Mucosa of descending colon (tissue), 3 donors: ENCODE measurements around the gene DNA2. TPM values are rescaled to one million over a fixed set of nuclear protein-coding genes. Genes with fewer than 3 reads are reported as not detected.
"Not testable (repeated sequence)": the region's sequence is repeated elsewhere in the genome, so short reads cannot be mapped to it uniquely, and the experiment has no call there.

ENCODE experiments used
- ATAC-seq: fragments of 200-7000 bp; cut with Tn5 transposase; one replicate; pipeline ENCODE4 v1.9.1; 2020; ENCODE audit warnings: mild to moderate bottlenecking, moderate library complexity
- DNase-seq, 3 donors: peaks; one replicate each; pipeline ENCODE4 v3.0.0-alpha.2; 2020
- H3K36me3 ChIP-seq: fragments of 200-600 bp; one replicate; pipeline ENCODE4 v1.8.0; 2021; ENCODE audit warnings: low read depth, mild to moderate bottlenecking
- H3K4me1 ChIP-seq: fragments of 200-600 bp; one replicate; pipeline ENCODE4 v1.8.0; 2021; ENCODE audit warnings: low read depth, mild to moderate bottlenecking
- H3K4me3 ChIP-seq: fragments of 200-600 bp; one replicate; pipeline ENCODE4 v1.8.0; 2021; ENCODE audit warnings: mild to moderate bottlenecking
- H3K9me3 ChIP-seq: fragments of 200-600 bp; one replicate; pipeline ENCODE4 v1.8.0; 2021; ENCODE audit warnings: mild to moderate bottlenecking
- intact Hi-C, 2 donors: fragments of 100-400 bp; cut with DNase I in 1 of 2; cut with micrococcal nuclease in 1 of 2; formaldehyde crosslinking; loops; one replicate each; pipeline versions ENCODE4 v1.11.0 to v1.11.1; 2022; cut with DNase I, micrococcal nuclease
- long read RNA-seq, 2 donors: library from polyadenylated mRNA; unstranded; transcript quantifications; one replicate each; pipeline ENCODE4 v2.0.0, GENCODE V29; 2019 to 2021
- total RNA-seq, 3 donors: library from RNA; stranded (reverse); fragmentation: NEBNext Ultra II Directional in 2 of 3; extraction: Animal tissue kit (Norgen Biotek cat#: 25700) in 2 of 3; gene quantifications; one replicate each; pipeline versions ENCODE4 v1.2.1 to v1.2.4, GENCODE V29; 2021 to 2023
- TF ChIP-seq, protein P1 (sequence below): fragments of 200-600 bp; IDR thresholded peaks from one replicate; pipeline ENCODE4 v1.8.0; 2022; ENCODE audit warnings: antibody characterized with exemption, mild to moderate bottlenecking
- donor health status: DM: no; HTN: no; CAD: no; lungs with moderate emphysema.
- donor health status: DM: no; HTN: no; CAD: no.
- donor health status: DM: no; HTN: yes; CAD: no.

DNA2 gene, protein sequence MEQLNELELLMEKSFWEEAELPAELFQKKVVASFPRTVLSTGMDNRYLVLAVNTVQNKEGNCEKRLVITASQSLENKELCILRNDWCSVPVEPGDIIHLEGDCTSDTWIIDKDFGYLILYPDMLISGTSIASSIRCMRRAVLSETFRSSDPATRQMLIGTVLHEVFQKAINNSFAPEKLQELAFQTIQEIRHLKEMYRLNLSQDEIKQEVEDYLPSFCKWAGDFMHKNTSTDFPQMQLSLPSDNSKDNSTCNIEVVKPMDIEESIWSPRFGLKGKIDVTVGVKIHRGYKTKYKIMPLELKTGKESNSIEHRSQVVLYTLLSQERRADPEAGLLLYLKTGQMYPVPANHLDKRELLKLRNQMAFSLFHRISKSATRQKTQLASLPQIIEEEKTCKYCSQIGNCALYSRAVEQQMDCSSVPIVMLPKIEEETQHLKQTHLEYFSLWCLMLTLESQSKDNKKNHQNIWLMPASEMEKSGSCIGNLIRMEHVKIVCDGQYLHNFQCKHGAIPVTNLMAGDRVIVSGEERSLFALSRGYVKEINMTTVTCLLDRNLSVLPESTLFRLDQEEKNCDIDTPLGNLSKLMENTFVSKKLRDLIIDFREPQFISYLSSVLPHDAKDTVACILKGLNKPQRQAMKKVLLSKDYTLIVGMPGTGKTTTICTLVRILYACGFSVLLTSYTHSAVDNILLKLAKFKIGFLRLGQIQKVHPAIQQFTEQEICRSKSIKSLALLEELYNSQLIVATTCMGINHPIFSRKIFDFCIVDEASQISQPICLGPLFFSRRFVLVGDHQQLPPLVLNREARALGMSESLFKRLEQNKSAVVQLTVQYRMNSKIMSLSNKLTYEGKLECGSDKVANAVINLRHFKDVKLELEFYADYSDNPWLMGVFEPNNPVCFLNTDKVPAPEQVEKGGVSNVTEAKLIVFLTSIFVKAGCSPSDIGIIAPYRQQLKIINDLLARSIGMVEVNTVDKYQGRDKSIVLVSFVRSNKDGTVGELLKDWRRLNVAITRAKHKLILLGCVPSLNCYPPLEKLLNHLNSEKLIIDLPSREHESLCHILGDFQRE
- 1 to 10 TPM; 3.3 to 8.7 (median 5.2) TPM for total RNA-seq
- long read RNA-seq, donor 1, partial matches to known transcripts: 0 of 1 reads
- long read RNA-seq, donor 1, other reads (novel, unspliced or antisense): 1 of 1 reads
- long read RNA-seq, donor 2, partial matches to known transcripts: 3 of 3 reads
- long read RNA-seq, donor 2, other reads (novel, unspliced or antisense): 0 of 3 reads

DNA sequence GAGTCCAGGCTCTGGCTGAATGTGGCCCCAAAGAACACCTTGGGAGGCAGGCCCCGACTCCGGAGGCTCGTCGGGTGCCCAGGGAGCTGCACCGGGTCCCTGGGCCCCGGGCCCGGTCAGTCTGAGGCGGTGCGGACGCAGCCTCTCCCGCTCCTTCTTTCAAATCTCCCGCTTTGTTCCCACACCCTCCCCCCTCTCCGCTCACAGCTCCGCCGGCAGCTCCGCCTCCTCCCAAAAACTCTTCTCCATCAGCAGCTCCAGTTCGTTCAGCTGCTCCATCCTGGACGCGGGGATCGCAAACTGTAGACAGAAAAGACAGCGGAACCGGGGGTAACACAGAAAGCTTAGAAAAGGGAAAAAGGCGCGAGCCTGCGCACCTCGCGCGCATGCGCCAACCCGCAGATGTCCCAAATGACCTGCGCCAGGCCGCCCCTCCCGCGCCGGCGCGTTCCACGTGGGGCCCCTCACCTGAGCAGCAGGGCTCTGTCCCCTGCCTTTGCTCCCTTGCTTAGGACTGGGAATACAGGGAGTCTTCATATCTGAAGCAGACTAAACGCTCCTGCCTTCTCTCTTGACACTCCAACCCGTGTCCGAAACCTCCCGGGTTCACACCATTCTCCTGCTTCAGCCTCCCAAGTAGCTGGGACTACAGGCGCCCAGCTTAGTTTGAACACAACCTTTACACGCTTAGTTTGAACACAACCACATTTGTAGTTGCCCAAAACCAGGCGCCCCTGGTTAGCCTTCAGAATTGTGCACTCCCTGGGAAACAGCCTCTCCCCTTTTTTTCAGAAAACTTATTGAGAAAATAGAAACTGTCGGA is at the start of gene DNA2:
Gene DNA2, minus strand, starts transcription at position 388 of the 823 bp plus-strand sequence. Its CDS starts 109 bp downstream, at position 279.
- no peaks in the 10 kb centered on the region for H3K4me1 ChIP-seq
- H3K4me3 ChIP-seq: peak within 1 kb of the TSS; percentile 18
- TF ChIP-seq, protein P1, sequence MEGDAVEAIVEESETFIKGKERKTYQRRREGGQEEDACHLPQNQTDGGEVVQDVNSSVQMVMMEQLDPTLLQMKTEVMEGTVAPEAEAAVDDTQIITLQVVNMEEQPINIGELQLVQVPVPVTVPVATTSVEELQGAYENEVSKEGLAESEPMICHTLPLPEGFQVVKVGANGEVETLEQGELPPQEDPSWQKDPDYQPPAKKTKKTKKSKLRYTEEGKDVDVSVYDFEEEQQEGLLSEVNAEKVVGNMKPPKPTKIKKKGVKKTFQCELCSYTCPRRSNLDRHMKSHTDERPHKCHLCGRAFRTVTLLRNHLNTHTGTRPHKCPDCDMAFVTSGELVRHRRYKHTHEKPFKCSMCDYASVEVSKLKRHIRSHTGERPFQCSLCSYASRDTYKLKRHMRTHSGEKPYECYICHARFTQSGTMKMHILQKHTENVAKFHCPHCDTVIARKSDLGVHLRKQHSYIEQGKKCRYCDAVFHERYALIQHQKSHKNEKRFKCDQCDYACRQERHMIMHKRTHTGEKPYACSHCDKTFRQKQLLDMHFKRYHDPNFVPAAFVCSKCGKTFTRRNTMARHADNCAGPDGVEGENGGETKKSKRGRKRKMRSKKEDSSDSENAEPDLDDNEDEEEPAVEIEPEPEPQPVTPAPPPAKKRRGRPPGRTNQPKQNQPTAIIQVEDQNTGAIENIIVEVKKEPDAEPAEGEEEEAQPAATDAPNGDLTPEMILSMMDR: no peak
- intact Hi-C loops: no loop called here
- no peaks in the 10 kb centered on the region for H3K36me3 ChIP-seq
- no peaks in the 10 kb centered on the region for H3K9me3 ChIP-seq
- DNase-seq (peak; percentile 70 to 82 (median 79)), ATAC-seq (peak; percentile 95)

DNA sequence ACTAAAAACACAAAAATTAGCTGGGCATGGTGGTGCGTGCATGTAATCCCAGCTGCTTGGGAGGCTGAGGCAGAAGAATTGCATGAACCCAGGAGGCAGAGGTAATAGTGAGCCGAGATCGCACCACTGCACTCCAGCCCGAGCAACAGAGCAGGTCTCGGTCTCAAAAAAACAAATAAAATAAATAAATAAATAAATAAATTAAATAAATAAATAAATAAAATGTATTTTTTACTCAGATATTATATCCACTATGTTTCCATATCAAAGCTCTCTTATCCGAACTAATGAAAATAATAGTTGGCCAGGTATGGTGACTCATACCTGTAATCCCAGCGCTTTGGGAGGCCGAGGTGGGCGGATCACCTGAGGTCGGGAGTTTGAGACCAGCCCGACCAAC is 46.8 kb upstream of the DNA2 start:
- DNase-seq, intact Hi-C loops, H3K36me3 ChIP-seq, H3K9me3 ChIP-seq, ATAC-seq, H3K4me3 ChIP-seq, H3K4me1 ChIP-seq: not testable (repeated sequence)

DNA sequence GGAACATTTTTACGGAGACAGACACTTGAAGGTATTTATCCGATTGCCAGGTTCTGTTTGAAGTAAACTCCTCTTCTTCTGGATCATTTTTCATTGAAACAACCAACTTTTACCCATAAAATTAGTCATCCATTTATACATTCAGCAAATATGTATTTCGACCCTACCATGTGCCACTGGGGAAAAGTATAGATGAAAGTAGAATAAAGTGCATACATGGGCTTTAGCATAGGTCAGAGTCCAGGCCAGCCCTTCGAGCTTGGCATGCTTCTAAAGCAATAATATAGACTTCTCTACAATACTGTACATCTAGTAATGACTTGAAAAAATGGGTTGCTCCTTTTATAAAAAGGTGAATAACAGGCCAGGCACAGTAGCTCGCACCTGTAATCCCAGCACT is 45.4 kb upstream of the DNA2 start:
- peak in 1 of 3 donors; percentile 18 for DNase-seq

DNA sequence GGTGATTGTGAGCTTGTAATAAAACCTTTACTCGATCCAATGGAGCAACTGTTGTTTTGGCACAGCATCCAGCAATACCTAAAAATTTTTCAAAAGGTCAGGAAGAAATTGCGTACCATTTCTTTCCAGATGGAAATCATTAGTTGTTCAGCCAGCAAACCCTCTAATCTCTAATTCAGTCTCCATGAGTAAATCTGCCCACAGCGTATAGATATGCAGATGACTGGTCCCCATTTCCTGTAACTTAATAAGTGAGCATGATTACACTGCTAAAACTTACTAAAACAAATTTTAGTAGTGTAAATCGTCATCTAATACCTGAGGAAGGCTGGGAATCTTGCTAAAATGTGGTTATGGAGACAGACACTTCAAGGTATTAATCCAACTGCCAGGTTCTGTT is 45.0 kb upstream of the DNA2 start:
- H3K9me3 ChIP-seq: no peaks in the 10 kb centered on the region
- DNase-seq: no peak

More for the DNA sequence above, 45.4 kb upstream of the DNA2 start:
- intact Hi-C loops: no loop called here
- H3K4me1 ChIP-seq: peaks cover 9% of the 10 kb centered on the region
- TF ChIP-seq, protein P1: no peak
- H3K36me3 ChIP-seq: no peaks in the 10 kb centered on the region
- ATAC-seq: peak; percentile 61
- H3K4me3 ChIP-seq: no peak overlapping the region
- H3K9me3 ChIP-seq: no peaks in the 10 kb centered on the region

DNA sequence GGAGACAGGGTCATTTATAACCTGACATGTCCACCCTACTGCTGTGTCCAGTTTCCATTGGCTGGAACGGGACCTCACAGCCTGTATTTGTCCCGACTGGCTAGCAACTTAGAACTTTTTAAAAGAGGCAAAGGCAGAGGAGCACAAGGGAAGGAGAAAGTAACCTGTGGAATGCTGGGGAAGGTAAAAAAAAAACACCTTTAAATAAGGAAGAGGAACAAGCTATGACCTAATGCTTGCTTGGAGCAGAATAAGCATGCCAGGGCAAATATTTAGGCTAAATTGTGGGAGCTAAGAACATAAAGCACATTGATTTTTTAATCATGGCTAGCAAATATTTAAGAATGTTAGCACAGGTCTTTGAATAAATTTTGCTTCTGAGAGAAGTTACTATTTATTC is 44.4 kb upstream of the DNA2 start:
- H3K36me3 ChIP-seq, ATAC-seq, H3K4me1 ChIP-seq, intact Hi-C loops, H3K9me3 ChIP-seq, DNase-seq, H3K4me3 ChIP-seq: not testable (repeated sequence)

More for the DNA sequence above, 45.0 kb upstream of the DNA2 start:
- no peak for ATAC-seq
- intact Hi-C loops: no loop called here
- TF ChIP-seq, protein P1: no peak
- Histone ChIP-seq H3K36me3 (no peaks in the 10 kb centered on the region), H3K4me1 (peaks cover 9% of the 10 kb centered on the region), H3K4me3 (no peak overlapping the region)

DNA sequence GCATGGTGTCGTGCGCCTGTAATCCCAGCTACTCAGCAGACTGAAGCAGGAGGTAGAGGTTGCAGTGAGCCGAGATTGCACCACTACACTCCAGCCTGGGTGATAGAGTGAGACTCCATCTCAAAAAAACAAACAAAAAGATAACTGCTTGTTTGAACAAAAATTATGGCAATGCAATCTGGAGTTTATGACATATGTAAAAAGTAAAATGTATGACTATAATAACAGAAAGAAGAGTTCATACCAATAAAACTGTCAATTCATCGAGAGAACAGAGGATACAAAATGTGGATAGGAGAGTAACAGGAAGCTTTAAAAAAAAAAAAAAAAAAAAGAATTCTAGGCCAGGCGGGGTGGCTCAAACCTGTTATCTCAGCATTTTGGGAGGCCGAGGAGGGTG is 36.3 kb upstream of the DNA2 start:
- Histone ChIP-seq H3K4me1 (peaks cover 9% of the 10 kb centered on the region), H3K36me3 (no peaks in the 10 kb centered on the region), H3K9me3 (no peaks in the 10 kb centered on the region), H3K4me3 (no peak overlapping the region)
- intact Hi-C loops: no loop called here
- TF ChIP-seq, protein P1: no peak
- ATAC-seq (peak; percentile 56), DNase-seq (no peak)
